H1 (cell line): ENCODE results near the gene PRRC2C. TPM values are rescaled to one million over a fixed set of nuclear protein-coding genes. Genes with fewer than 3 reads are reported as not detected.

Source experiments
- CBX5 ChIP-seq: fragments of 300-800, 300-1000 bp; sonication (generic); IDR thresholded peaks from 2 replicates; pipeline ENCODE4 v1.7.1; 2016; ENCODE audit warnings: antibody characterized with exemption, low read length, low read depth
- E2F6 ChIP-seq: IDR thresholded peaks from 2 replicates; pipeline ENCODE4 v1.6.1; 2012; ENCODE audit warnings: inconsistent platforms
- HDAC6 ChIP-seq: IDR thresholded peaks from one replicate; pipeline ENCODE4 v1.7.1; 2012; ENCODE audit warnings: low read depth, mild to moderate bottlenecking, inconsistent platforms, low read length, moderate library complexity
- KDM4A ChIP-seq: IDR thresholded peaks from one replicate; pipeline ENCODE4 v1.7.1; 2012; ENCODE audit warnings: low read depth, mild to moderate bottlenecking, moderate library complexity, low read length, inconsistent platforms; ENCODE audit not compliant: severe bottlenecking
- MAX ChIP-seq: IDR thresholded peaks from 2 replicates; pipeline ENCODE4 v1.6.1; 2012; ENCODE audit warnings: inconsistent platforms
- SAP30 ChIP-seq: fragments of 300-600 bp; sonication (generic); IDR thresholded peaks from 2 replicates; pipeline ENCODE4 v1.7.1; 2012; ENCODE audit warnings: low read length, moderate library complexity, mild to moderate bottlenecking, inconsistent platforms; ENCODE audit not compliant: insufficient read depth, insufficient replicate concordance
- SIN3A ChIP-seq, 2 experiments: IDR thresholded peaks in 1 of 2; conservative IDR thresholded peaks in 1 of 2; 2 replicates each; pipeline ENCODE4 v1.6.1; 2011 to 2012; ENCODE audit warnings: low read length in 2 of 2, improper control_type of control experiment in 1 of 2, low read depth in 1 of 2, mild to moderate bottlenecking in 1 of 2
- SP2 ChIP-seq: IDR thresholded peaks from 2 replicates; pipeline ENCODE4 v1.6.1; 2012; ENCODE audit warnings: mild to moderate bottlenecking, low read length, inconsistent platforms
- polyA plus RNA-seq, 7 experiments: library from polyadenylated mRNA; depleted of rRNA in 3 of 7; stranded (reverse) in 5 of 7; unstranded in 2 of 7; fragments of >200 nt in 5 of 7; fragments of 200-250 nt in 2 of 7; gene quantifications; 1 replicate in 5 of 7; 2 replicates in 1 of 7; 4 replicates in 1 of 7; pipeline versions ENCODE4 v1.2.1 to v1.2.3, GENCODE V29; 2011 to 2013; ENCODE audit warnings: missing spikeins in 2 of 7, mixed read lengths in 2 of 7
- total RNA-seq: library from RNA; stranded (reverse); fragmentation: NEBNext Ultra II Directional; extraction: Animal tissue kit (Norgen Biotek cat#: 25700); gene quantifications from 2 replicates; pipeline ENCODE4 v1.2.1, GENCODE V29; 2021
- TF ChIP-seq, protein P1 (sequence below): fragments of 300-600 bp; sonication (generic); IDR thresholded peaks from 2 replicates; pipeline ENCODE4 v1.7.1; 2012; ENCODE audit warnings: low read length, moderate library complexity, mild to moderate bottlenecking, inconsistent platforms; ENCODE audit not compliant: insufficient replicate concordance
- TF ChIP-seq, protein P2 (sequence below): IDR thresholded peaks from 2 replicates; pipeline ENCODE4 v1.6.1; 2011; ENCODE audit warnings: low read depth, mild to moderate bottlenecking, low read length; ENCODE audit not compliant: insufficient read depth

PRRC2C gene
- total and polyA plus RNA-seq, 2 of the 8 experiments (the other 6 are each of a cell fraction or from before 2014, with no cell fraction given) = 125 to 264 TPM

- TF ChIP-seq, protein P1, sequence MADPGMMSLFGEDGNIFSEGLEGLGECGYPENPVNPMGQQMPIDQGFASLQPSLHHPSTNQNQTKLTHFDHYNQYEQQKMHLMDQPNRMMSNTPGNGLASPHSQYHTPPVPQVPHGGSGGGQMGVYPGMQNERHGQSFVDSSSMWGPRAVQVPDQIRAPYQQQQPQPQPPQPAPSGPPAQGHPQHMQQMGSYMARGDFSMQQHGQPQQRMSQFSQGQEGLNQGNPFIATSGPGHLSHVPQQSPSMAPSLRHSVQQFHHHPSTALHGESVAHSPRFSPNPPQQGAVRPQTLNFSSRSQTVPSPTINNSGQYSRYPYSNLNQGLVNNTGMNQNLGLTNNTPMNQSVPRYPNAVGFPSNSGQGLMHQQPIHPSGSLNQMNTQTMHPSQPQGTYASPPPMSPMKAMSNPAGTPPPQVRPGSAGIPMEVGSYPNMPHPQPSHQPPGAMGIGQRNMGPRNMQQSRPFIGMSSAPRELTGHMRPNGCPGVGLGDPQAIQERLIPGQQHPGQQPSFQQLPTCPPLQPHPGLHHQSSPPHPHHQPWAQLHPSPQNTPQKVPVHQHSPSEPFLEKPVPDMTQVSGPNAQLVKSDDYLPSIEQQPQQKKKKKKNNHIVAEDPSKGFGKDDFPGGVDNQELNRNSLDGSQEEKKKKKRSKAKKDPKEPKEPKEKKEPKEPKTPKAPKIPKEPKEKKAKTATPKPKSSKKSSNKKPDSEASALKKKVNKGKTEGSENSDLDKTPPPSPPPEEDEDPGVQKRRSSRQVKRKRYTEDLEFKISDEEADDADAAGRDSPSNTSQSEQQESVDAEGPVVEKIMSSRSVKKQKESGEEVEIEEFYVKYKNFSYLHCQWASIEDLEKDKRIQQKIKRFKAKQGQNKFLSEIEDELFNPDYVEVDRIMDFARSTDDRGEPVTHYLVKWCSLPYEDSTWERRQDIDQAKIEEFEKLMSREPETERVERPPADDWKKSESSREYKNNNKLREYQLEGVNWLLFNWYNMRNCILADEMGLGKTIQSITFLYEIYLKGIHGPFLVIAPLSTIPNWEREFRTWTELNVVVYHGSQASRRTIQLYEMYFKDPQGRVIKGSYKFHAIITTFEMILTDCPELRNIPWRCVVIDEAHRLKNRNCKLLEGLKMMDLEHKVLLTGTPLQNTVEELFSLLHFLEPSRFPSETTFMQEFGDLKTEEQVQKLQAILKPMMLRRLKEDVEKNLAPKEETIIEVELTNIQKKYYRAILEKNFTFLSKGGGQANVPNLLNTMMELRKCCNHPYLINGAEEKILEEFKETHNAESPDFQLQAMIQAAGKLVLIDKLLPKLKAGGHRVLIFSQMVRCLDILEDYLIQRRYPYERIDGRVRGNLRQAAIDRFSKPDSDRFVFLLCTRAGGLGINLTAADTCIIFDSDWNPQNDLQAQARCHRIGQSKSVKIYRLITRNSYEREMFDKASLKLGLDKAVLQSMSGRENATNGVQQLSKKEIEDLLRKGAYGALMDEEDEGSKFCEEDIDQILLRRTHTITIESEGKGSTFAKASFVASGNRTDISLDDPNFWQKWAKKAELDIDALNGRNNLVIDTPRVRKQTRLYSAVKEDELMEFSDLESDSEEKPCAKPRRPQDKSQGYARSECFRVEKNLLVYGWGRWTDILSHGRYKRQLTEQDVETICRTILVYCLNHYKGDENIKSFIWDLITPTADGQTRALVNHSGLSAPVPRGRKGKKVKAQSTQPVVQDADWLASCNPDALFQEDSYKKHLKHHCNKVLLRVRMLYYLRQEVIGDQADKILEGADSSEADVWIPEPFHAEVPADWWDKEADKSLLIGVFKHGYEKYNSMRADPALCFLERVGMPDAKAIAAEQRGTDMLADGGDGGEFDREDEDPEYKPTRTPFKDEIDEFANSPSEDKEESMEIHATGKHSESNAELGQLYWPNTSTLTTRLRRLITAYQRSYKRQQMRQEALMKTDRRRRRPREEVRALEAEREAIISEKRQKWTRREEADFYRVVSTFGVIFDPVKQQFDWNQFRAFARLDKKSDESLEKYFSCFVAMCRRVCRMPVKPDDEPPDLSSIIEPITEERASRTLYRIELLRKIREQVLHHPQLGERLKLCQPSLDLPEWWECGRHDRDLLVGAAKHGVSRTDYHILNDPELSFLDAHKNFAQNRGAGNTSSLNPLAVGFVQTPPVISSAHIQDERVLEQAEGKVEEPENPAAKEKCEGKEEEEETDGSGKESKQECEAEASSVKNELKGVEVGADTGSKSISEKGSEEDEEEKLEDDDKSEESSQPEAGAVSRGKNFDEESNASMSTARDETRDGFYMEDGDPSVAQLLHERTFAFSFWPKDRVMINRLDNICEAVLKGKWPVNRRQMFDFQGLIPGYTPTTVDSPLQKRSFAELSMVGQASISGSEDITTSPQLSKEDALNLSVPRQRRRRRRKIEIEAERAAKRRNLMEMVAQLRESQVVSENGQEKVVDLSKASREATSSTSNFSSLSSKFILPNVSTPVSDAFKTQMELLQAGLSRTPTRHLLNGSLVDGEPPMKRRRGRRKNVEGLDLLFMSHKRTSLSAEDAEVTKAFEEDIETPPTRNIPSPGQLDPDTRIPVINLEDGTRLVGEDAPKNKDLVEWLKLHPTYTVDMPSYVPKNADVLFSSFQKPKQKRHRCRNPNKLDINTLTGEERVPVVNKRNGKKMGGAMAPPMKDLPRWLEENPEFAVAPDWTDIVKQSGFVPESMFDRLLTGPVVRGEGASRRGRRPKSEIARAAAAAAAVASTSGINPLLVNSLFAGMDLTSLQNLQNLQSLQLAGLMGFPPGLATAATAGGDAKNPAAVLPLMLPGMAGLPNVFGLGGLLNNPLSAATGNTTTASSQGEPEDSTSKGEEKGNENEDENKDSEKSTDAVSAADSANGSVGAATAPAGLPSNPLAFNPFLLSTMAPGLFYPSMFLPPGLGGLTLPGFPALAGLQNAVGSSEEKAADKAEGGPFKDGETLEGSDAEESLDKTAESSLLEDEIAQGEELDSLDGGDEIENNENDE = no peak
- TF ChIP-seq, protein P2, sequence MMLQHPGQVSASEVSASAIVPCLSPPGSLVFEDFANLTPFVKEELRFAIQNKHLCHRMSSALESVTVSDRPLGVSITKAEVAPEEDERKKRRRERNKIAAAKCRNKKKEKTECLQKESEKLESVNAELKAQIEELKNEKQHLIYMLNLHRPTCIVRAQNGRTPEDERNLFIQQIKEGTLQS = no peak
- TF ChIP-seq CBX5 = no peak
- TF ChIP-seq SIN3A (conservative IDR thresholded peaks at IDR 0.05 in 1 of 2, IDR thresholded peaks at IDR 0.05 in 1 of 2; ENCODE audit: low read depth in 1 of 2, low read length in 2 of 2) = no peak
- no peak for TF ChIP-seq KDM4A
- no peak for TF ChIP-seq E2F6
- TF ChIP-seq SP2 = no peak
- TF ChIP-seq HDAC6 = no peak
- no peak for TF ChIP-seq MAX
- no peak for TF ChIP-seq SAP30
- TF ChIP-seq, all 59 proteins: peak for 0
Observed at GRCh38 chr1:171570295-171570694, 85.0 kb downstream of the PRRC2C start (continued).
